SIG-M5 treated with dmso at 0.1 percent for 504 hours (cell line): ENCODE measurements around the gene GALNT5.
"Not testable (repeated sequence)": the region's sequence is repeated elsewhere in the genome, so short reads cannot be mapped to it uniquely, and the experiment has no call there.

Experiments used
- DNase-seq: peaks from one replicate; lab custom pipeline; 2025; ENCODE audit not compliant: unreplicated experiment; lab: John Stamatoyannopoulos, UW

GALNT5 gene

DNA sequence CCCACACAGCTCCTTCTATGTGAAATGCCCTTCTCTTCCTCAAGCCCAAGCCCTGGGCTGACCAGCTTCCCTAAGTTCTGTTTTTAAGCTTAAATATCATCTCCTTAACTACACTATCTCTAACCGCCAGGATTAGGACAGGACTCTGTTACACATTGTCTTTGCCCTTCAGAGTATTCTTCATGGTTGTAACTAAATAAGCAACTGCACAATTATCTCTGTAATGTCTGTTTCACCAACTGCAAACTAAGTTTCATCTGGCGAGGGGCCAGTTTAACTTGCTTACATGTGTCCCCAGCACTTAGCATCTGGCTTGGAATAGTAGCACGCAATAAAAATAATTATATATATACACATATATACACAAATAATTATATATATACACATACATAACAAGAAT lies 69.2 kb downstream of the GALNT5 start:
- no peak for DNase-seq

DNA sequence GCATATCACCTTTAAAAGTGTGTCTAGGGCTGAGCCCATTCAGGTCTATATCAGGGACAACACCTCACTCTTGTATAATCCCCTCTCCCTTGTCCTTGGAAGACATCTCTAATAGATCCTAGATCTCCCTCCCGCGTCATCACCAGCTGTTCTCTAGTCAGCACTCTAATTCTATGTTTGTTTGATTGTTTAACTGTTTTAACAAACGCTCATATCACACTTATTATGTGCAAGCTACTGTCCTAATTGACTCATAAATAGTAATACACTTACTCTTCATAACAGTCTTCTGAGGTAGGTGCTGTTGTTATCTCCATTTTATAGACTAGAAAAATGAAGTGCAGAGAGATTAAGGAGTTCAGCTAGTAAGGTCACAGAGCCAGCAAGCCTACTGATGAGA lies 69.7 kb downstream of the GALNT5 start:
- DNase-seq, result no peak

DNA sequence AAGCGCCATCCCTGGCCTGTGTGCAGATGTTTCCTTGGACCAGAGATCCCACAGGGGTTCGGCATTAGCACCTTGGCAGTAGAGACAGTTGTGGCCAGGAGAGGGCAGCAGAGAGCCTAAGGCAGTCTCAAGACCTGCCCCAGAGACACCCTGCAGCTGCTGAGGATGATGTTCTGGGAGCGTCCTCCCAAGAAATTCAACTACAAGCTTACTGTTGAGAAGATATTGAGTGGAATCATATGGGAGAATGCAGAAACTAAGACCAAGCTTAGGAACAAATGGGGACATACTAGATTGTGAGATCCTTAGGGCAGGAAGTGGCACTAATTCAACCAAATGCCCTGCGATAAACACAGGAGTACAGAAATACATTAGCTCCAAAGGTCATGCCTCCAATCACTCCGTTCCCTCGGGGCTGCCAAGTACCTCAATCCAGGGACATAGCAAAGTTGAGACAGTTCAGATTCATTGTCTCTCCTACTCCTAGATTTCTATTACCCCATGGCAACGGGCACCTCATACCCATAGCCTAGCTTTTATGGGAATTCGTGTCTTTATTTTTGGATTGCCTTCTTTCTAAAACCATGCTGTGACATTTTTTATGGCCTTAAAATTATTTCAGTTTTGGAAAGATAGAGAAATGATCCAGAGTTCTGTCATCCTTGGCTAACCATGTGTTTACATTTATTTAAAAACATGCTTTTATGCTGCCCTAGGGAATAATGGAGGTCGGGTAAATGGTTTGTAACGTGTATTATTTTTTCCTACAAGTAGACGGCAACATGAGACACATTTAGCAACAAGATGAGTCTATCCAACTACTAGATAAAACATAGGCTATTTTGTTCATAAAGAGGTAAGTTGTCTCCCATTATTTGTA lies 70.4 kb downstream of the GALNT5 start:
- DNase-seq, result peak; percentile 58

DNA sequence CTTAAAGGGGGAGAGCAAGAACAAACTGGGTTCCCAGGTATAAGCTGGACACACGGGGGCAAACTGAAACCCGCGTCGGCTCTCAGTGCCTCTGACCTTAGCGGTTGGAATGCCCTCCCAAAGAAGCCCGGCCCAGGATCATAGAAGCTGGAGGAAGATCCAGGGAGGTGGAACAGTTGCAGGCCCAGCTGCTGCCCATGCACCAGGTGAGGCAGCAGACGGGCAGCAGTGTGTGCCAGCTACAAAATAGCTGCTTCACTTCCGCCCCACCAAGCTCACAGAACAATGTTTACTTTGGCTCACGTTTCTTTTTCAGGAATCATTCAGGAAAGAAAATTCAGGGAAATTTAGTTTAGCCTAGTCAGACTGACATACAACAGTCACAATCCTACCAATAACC lies 72.0 kb downstream of the GALNT5 start:
- no peak for DNase-seq

DNA sequence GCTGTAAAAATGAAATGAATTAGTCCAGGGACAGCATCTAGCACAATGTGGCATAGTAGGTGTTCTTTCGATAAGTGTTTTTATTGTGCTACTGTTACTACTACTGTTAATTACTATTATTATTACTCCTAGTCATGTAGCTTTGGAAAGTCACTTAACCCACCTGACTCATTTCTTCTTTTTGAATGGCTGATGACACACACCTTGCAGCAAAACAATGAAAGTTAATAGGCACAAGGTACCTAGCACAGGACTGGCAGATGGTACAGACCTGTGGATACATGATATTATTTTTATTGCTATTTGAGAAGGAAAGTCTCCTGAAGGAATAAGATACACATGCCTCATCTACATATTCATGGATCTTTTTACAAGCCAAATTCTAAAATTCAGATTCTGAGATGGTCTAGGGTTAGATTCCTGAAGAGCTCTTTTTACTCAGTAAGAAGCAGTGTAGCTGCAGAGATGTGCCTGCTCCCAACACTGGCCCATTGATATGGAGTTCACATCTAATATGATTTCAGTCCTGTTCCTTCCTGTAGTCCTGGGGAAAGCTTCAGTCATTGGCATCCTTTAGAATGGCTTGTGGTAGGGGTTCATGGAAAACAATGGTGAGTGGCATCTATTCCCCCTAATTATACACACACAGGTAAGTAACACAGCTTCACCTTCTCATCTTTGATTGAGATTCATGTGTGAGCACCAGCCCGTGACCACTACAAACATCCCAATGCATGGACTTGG lies 76.0 kb downstream of the GALNT5 start:
- no peak for DNase-seq

DNA sequence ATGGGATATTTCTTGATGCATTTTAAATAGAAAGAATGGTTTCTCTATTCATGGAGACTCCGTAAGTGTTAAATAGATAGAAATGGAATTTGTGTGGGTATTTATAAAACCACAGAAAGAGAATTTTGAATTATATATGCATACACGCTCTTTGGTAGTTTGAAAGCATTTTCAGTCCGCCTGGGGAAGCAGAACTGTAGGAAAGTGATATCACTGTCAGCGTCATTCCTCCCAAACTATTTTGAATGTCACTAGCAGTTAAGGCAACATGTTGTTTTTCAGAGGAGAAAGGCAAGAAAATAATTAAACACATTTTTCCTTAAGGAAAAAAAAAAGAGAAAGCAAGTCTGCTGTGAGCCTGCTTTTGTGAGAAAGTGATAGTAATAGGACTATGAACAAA lies 76.8 kb downstream of the GALNT5 start:
- DNase-seq, result no peak

DNA sequence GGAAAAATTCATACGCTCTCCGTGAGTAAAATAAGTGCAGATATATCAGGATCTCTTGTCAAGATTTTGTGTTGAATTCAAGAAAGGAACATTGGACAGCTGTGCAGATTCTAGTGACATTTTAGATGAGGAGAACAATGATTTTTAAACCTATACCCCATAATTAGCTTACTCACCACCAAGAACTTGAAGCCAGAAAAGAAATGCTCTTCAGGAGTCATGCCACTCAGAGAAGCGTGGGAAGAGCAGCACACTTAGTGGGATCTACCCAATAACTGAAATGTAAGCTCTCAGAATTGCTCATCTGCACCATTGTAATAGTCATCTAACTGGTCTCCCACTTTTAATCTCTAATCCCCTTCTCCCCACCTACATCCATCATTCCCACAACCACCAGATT lies 77.3 kb downstream of the GALNT5 start:
- DNase-seq, result no peak

DNA sequence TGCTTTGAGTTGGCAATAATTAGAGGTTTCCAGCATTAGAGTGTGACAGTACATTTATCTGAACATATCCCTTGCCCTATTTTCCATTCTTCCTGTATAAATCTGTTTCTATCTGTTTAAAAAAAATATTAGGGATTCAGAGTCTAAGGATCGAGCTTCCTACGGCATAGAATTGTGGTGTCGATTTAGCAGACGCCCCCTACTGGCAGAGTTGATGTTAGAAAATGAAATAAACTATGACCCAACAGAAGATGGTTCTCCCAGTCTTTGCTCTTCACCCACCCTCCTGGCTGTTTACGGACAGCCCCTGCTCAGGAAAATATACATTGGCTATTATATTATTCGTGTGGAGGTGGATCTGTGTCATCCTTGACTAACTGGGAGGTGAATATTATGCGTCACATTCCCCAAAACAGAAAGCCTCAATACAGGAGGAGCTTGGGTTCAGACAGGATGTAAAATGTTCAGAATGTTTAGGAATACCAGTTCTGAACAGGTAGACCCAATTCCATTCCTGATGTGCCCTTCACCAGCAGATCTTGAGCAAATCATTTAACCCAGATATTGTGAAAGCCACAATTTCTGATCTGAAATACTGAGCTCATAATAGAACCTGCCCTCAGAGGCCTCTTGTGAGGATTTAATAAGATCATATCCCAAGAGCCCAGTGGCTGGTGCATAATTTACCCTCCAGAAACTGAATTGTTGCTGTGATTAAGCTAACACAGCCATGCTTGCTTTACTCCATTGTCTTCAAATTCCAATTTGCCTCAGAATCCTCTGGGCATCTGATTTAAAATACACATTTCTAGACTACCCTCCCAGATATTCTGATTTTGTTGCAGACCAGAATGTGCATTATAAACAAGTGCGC lies 78.9 kb downstream of the GALNT5 start:
- DNase-seq, result peak; percentile 55

DNA sequence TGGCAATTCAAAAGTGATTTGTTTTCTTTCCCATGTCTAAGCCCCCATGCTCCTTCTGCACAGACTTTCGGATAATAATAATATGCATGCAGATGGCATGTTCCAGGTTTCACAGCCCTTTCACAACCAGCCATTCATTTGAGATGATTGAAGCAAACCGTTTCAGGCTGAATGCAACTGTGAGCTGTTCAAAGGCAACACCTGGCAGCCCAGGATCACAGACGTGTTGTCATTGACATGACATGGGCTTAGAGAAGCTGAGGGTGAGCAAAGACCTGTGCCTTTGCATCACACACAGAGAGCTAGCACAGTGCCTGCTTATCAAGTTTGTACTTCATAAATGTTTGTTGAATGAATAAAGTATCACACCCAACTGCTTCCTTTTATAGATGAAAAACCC lies 80.5 kb downstream of the GALNT5 start:
- no peak for DNase-seq

DNA sequence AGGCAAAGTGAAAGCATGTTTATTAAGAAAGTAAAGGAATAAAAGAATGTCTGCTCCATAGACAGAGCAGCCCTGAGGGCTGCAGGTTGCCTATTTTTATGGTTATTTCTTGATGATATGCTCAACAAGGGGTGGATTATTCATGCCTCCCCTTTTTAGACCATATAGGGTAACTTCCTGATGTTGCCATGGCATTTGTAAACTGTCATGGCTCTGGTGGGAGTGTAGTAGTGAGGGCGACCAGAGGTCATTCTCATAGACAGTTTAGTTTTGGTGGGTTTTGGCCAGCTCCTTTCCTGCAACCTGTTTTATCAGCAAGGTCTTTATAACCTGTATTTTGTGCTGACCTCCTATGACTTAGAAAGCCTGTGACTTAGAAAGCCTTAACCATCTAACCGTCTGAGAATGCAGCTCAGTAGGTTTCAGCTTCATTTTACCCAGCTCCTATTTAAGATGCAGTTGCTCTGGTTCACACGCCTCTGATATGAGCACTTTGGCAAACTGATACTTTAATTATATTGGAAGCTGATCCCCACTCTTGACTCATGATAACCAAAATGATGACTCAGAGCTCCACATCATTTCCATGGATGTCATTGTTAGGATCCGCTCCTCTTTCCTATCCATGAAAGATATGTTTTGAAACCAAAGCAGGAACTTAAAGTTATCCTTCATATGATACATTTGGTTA lies 82.6 kb downstream of the GALNT5 start:
- no peak for DNase-seq

DNA sequence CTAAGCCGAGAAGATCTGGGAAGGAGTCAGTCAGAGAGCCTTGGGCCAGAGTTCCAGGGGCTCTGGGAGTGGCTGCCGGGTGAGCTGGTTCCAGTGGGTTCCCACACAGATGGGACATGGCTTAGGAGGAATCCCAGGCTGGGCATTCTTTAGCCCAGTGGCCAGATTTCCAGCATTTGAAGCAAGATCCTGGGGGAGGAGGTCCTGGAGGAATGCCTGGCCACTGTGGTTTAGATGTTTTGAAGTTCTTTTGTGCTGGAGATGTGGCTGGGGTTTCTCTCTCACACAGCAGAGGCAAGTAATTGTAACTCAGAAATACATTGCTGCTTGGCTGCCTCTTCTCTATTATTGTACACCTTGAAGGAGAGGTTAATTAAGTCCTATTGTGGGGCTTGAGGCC lies 83.9 kb downstream of the GALNT5 start:
- not testable (repeated sequence) for DNase-seq

DNA sequence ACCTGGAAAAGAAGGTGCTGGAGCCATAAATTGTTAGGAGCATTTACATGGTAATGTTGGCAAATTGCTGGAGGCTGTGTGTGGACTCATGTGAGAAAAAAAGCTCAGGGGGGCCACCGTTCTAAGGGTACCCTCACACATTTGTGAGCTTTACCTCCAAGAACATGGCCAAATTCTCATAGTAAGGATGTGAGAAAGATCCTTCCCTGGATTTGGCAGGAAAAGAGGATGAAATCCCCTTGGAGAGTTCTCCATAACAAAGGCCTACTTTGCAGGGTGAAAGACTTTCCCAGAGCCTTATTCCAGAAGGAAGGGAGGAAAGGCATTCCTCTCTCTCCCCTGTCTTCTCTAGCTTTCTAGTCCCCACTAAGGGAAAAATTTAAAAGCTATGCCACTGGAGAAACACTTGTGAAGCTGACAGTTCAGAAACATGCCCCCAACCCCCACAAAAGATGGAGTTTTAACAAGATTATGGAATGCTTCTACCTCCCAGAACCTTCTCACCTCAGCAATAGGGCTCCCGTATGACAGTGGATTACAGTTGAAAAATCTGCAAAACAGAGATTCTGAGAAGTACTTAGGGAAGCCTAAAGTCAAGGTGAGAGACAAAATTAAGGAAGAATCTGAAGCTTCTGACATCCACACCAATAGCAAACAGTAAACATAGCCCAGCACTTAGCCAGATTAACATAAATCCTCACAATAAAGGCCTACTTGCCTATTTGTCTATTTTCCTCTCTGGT lies 88.3 kb downstream of the GALNT5 start:
- no peak for DNase-seq

DNA sequence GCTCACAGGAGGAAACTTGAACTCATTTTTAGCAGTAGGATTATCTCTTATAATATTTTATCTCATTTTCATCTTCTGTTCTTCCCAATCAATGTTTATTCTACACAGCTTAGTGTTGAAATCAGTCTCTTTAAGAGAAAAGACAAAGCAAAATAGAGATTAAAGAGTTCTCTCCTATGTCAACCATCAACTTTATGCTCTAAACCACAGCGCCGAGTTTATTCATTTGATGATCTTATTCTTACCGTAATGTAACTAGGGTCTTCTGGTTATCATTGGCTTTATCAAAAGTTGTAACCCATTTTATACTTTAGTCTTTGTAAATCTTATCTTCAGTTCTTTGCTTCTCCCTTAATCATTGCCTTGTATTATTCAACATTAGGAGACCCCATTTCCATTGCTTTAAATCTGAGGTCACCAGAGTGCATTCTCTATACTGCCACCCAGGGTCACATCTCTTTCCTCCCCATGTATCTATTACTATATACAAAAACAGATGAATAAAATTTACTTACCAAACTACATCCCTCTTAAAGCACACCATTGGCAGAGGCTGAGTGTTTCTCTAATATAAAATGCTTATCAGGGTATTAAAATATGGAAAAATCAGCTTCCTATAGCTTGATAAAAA lies 90.9 kb downstream of the GALNT5 start:
- DNase-seq, result no peak

DNA sequence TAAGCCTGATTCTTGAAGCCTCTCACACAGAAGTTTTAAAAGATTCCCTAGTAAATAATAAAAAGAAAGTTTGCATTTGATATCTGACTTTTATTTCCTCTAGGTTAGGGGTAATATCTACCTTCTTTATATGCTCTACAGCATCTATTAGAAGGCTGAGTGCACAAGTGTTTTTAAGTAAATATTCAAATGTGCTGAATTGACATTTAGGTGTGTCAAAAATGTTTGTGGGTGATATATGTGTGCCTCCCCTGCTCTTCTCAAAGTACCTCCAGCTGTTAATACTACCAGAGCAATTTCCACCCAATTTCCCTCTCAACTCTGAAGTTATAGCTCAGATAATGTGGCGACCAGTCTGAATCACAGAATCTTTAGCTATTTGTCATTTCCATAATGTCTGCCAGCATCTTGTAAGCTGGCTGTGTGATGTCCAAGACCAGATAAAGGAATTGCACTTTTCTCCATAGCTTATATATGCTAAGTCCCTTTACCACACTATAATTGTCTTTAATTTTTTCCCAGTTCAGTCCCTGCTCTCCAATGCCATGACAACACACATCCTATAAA lies 92.5 kb downstream of the GALNT5 start:
- no peak for DNase-seq

DNA sequence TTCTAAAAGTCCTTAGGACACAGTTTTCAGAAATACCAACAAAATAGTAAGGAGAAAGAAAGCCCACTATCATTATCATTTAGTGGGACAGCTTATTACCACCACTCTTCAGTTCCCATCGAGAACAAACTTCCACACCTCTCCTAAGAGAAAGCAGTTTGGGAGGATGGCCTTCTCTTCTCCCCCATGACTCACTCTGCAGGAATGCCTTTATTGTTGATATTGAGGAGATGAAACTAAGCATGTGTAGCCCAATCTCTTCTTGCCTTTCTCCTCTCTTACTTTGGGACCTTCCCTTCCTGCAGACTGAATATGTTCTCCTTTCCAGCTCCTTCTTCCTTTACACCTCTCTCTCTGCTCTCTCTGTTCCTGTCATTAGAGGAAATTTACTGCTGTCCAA lies 98.1 kb downstream of the GALNT5 start:
- DNase-seq, result no peak

DNA sequence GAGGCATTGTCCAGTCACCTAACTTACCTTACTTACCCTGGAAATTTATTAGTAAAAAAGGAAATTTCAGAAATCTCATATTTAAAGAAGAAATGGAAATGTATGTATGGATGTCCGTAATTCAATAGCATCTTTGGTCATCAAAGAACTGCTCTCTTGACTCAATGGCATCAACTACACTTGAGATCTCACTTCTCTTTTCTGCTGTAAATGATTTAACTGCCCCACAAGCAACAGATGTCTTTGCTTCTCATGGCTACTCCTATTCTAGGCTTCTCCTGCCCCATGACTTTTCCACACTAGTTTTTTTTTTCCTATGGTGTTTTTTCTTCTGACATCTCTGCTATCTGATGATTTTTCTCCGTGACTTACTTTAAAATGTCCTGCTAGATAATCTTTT lies 102.1 kb downstream of the GALNT5 start:
- no peak for DNase-seq

DNA sequence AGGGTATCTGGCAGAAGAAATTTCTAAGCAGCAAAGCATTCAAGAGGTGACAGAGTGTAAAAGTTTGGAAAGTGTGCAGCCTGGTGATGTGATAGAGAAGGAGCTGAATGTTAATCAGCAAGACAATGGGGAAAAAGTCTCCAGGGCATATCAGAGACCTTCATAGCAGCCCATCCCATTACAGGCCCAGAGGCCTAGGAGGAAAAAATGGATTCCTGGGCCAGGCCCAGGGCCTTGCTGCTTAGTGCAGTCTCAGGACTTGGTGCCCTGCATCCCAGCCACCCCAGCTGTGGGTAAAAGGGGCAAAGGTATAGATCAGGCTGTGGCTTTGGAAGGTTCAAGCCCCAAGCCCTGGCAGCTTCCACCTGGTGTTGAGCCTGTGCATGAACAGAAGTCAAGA lies 104.0 kb downstream of the GALNT5 start:
- DNase-seq, result no peak

DNA sequence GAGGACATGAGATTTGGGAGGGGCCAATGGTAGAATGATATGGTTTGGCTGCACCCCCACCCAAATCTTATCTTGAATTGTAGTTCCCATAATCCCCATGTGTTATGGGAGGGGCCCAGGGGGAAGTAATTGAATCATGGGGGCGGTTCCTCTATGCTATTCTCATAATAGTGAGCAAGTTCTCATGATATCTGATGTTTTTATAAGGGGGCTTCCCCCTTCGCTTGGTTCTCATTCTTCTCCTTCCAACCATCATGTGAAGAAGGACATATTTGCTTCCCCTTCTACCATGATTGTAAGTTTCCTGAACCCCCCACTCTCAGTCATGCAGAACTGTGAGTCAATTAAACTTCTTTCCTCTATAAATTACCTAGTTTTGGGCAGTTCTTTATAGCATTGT lies 105.1 kb downstream of the GALNT5 start:
- DNase-seq, result no peak

DNA sequence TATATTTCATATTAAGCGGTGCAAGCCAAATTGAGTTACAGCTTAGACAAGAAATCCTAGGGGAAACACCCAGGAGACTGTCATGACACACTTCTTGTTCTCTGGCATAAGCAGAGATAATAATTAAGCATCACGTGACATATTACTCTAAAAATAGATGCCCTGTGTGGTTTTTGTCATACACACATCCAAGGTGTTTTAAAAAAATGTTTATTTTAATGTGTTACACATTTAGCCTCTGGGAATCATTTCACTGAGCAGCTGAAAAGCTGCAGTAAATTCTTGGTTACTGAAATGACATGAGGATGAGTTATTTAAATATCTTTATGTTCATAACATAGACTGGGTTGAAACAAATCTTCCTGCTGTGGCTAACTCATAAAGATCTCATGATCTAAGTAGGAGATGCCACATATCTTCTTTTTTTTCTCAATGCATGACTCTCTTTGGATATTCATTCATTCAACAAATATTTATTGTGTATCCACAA lies 106.2 kb downstream of the GALNT5 start:
- DNase-seq, result no peak
